OCI-LY3 (cell line): ENCODE measurements around the gene ZER1.

ENCODE experiments used
- H2AFZ ChIP-seq: fragments of 200-600, 300-600 bp; shearing (Covaris generic); 2 replicates; pipeline ENCODE4 v1.6.0; 2014; ENCODE audit warnings: antibody characterized with exemption, low read depth, low read length
- H3K27ac ChIP-seq: fragments of 200-600, 300-600 bp; sonication (generic); 2 replicates; pipeline ENCODE4 v1.5.1; 2014; ENCODE audit warnings: mild to moderate bottlenecking, low read length, moderate library complexity, mixed read lengths
- H3K27me3 ChIP-seq: fragments of 200-600, 300-600 bp; sonication (generic); 2 replicates; pipeline ENCODE4 v1.6.1; 2014; ENCODE audit warnings: low read depth, low read length, mixed read lengths
- H3K36me3 ChIP-seq: fragments of 200-600, 300-600 bp; sonication (generic); replicated peaks from 2 replicates; pipeline ENCODE3; 2014; ENCODE audit warnings: low read depth, low read length, mixed read lengths
- H3K4me1 ChIP-seq: fragments of 300-600, 200-600 bp; sonication (generic); 2 replicates; pipeline ENCODE4 v1.6.1; 2014; ENCODE audit warnings: low read length, mixed read lengths
- H3K4me2 ChIP-seq: fragments of 200-600, 300-600 bp; sonication (generic); 2 replicates; pipeline ENCODE4 v1.6.1; 2014; ENCODE audit warnings: low read length, mixed read lengths
- H3K4me3 ChIP-seq: fragments of 300-600, 200-600 bp; sonication (generic); 2 replicates; pipeline ENCODE4 v1.5.1; 2014; ENCODE audit warnings: antibody characterized with exemption, mild to moderate bottlenecking, low read length, moderate library complexity
- H3K79me2 ChIP-seq: fragments of 300-600, 200-600 bp; shearing (Covaris generic); 2 replicates; pipeline ENCODE4 v1.6.1; 2014; ENCODE audit warnings: mild to moderate bottlenecking, low read length, mixed read lengths
- H3K9ac ChIP-seq: fragments of 300-600, 200-600 bp; shearing (Covaris generic); 2 replicates; pipeline ENCODE4 v1.6.0; 2014; ENCODE audit warnings: mild to moderate bottlenecking, low read length, moderate library complexity
- H3K9me3 ChIP-seq: fragments of 200-600, 300-600 bp; shearing (Covaris generic); 2 replicates; pipeline ENCODE4 v1.6.1; 2014; ENCODE audit warnings: low read length, mixed read lengths; ENCODE audit not compliant: insufficient read depth
- H4K20me1 ChIP-seq: fragments of 200-600, 300-600 bp; sonication (generic); 2 replicates; pipeline ENCODE4 v1.6.1; 2016; ENCODE audit warnings: low read length, mixed read lengths; ENCODE audit not compliant: insufficient read depth
- EZH2phosphoT487 ChIP-seq: fragments of 200-600 bp; shearing (Covaris generic); IDR thresholded peaks from 2 replicates; pipeline ENCODE4 v1.6.1; 2018; ENCODE audit warnings: antibody characterized with exemption, mixed run types, low read depth
- TF ChIP-seq, protein P1 (sequence below): fragments of 200-600, 300-600 bp; sonication (generic); IDR thresholded peaks from 2 replicates; pipeline ENCODE4 v1.5.1; 2014; ENCODE audit warnings: antibody characterized with exemption, low read length, low read depth

ZER1 gene

GRCh38 chr9:128683340-128684064 lies 88.2 kb downstream of the ZER1 start:
- Histone ChIP-seq H3K9me3 (no peaks in the 10 kb centered on the region), H3K4me2 (peak overlapping the region; percentile 91), H3K4me3 (peak overlapping the region; percentile 91), H2AFZ (no peak overlapping the region), H3K9ac (peak overlapping the region; percentile 100), H4K20me1 (no peaks in the 10 kb centered on the region), H3K4me1 (peaks cover 51% of the 10 kb centered on the region), H3K79me2 (peaks cover 70% of the 10 kb centered on the region), H3K27me3 (no peaks in the 10 kb centered on the region), H3K27ac (peak overlapping the region; percentile 89), H3K36me3 (peaks cover 13% of the 10 kb centered on the region)
- TF ChIP-seq, protein P1, sequence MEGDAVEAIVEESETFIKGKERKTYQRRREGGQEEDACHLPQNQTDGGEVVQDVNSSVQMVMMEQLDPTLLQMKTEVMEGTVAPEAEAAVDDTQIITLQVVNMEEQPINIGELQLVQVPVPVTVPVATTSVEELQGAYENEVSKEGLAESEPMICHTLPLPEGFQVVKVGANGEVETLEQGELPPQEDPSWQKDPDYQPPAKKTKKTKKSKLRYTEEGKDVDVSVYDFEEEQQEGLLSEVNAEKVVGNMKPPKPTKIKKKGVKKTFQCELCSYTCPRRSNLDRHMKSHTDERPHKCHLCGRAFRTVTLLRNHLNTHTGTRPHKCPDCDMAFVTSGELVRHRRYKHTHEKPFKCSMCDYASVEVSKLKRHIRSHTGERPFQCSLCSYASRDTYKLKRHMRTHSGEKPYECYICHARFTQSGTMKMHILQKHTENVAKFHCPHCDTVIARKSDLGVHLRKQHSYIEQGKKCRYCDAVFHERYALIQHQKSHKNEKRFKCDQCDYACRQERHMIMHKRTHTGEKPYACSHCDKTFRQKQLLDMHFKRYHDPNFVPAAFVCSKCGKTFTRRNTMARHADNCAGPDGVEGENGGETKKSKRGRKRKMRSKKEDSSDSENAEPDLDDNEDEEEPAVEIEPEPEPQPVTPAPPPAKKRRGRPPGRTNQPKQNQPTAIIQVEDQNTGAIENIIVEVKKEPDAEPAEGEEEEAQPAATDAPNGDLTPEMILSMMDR: no peak
- no peak for TF ChIP-seq EZH2phosphoT487
